Muscle of back (tissue), 11 donors: ENCODE measurements around the gene EPC2. TPM values are rescaled to one million over a fixed set of nuclear protein-coding genes. Genes with fewer than 3 reads are reported as not detected.
"Not testable (repeated sequence)": the region's sequence is repeated elsewhere in the genome, so short reads cannot be mapped to it uniquely, and the experiment has no call there.

Experiments used
- DNase-seq, 3 donors: peaks; one replicate each; pipeline versions ENCODE4 v3.0.0 to v3.0.0-alpha.2; 2013
- polyA plus RNA-seq, 10 donors: library from polyadenylated mRNA; unstranded; fragments of 120-200 nt; gene quantifications; one replicate each; pipeline ENCODE4 v1.2.1, GENCODE V29; 2013; ENCODE audit not compliant: insufficient read length in 10 of 10

The EPC2 gene
- polyA plus RNA-seq, 10 donors: 22.5 to 32.4 (median 27.2) TPM

DNA sequence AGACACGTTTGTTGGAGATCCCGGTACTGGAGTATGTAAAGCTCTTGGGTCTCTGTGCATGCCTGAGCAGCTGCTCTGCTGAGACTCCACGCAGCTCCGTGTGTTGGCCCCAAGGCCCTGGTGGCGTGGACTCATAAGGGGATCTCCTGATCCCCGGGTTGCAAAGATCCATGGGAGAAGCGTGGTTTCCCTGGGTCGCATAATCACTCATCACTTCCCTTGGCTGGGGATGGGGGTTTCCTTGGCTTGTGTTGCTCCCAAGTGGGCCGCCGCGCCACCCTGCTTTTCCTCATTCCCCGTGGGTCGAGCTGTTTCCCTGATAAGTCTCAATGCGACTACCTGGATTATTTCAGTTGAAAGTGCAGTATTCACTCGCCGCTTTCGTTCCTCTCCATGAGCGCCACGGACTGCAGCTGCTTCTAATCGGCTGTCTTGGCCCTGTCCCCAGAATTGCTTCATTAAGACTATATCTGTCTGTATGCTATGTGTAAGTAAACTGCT, 76.0 kb downstream of the EPC2 start:
- DNase-seq: peak; percentile 75 to 89 (median 76)

DNA sequence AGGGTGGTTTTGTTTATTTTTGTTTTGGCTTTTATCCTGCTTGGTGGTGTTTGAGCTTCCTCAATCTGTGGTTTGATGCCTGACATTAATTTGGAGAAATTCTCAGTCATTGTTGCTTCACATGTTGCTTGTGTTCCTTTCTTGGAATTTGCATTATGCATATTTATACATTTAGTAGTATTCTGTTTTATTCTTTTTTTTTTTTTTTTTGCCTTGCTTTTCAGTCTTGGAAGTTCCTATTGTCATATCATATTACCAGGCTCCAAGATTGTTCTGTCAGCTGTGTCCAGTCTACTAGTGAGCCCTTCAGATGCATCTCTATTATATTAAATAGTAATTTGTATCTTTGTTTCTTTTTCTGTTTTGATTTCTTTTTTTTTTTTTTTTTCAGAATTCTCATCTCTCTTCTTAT, 77.0 kb downstream of the EPC2 start:
- DNase-seq: peak in 2 of 3 donors; percentile 3 to 33

DNA sequence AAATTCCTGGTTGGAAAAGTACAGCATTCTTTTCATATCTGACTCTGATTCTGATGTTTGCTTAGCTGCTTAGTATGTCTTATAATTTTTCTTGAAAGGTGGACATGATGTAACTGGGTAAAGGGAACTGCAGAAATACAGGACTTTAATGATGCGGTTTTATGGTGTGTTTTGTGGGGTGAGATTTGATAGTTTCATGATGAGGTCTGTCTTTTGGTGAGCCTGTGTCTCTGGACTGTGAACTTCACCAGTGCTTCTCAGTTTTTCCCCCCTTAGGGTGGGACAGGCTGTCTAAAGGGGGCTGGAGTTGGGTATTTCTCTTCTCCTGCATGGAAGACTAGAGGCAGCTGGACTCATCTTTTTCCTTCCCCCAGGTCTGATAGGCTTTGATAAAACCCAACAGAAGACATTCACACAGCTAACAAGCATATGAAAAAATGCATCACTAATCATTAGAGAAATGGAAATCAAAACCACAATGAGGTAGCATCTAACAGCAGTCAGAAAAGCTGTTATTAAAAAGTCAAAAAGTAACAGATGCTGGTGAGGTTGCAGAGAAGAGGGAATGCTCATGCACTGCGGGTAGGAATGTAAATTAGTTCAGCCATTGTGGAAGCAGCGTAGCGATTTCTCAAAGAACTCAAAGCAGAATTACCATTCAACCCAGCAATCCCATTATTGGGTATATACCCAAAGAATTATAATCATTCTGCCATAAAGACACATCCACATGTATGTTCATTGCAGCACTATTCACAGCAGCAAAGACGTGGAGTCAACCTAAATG, 77.6 kb downstream of the EPC2 start:
- peak in 1 of 3 donors; percentile 3 for DNase-seq

DNA sequence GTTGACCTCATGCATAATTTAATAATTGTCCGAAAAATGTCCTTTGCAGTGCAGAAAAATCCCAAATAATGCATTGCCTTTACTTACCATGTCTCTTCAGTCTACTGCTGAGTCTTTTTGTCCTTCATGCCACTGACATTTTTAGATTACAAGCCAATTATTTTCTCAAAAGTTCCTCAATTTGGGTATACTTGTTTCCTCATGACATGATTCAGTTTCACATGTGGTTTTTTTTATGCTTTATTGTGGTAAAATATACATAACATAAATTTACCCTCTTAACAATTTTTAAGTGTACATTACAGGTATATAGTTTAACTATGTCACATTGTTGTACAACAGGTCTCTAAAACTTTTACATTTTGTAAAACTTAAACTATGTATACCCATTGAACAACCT, 81.0 kb downstream of the EPC2 start:
- no peak for DNase-seq

DNA sequence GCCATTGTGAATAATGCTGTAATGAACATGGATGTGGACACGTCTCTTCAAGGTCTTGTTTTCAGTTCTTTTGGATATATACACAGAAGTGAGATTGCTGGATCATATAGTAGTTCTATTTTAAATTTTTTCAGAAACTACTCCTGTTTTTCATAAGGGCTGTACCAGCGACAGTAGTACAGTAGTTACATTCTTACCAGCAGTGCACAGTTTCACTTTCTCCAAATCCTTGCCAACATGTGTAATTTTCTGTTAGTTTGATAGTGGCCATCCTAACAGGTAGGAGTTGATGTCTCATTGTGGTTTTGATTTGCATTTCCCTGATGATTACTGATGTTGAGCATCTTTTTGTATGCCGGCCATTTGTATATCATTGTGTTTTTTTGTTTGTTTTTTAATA, 81.7 kb downstream of the EPC2 start:
- no peak for DNase-seq

DNA sequence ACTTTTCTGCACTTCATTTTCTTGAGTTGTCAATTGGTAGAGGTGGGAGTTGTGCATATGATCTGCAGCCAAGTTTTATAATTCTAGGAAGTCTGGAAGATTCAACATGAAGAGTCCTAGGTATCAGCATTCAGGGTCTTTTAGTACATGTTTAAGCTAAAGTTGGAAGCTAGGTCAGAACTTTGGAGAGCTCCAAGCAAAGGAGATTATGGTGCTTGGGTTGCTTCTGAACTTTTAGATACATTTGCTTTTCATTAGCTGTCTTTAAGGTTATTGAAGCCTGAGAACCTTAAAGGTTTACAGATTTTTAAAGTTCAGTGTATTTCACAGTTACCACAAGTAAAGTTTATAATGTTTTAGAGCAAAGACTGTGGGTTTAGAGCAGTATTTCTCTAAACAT, 85.5 kb downstream of the EPC2 start:
- peak in 1 of 3 donors; percentile 8 for DNase-seq

DNA sequence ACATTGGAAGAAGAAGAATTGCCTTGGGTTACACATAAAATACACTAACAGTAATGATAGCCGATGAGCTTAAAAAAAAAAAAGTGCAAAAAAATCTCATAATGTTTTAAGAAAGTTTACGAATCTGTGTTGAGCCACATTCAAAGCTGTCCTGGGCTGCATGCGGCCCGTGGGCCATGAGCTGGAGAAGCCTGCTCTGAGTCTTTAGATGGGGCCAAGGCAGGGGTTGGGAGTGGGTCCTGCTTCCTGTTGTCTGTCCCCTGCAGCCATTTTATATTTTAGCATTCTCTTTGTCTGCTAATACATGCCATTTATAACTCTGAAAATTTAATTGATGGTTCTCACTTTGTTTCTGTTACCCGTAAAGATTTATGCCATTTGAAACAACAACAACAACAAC, 93.2 kb downstream of the EPC2 start:
- no peak for DNase-seq

DNA sequence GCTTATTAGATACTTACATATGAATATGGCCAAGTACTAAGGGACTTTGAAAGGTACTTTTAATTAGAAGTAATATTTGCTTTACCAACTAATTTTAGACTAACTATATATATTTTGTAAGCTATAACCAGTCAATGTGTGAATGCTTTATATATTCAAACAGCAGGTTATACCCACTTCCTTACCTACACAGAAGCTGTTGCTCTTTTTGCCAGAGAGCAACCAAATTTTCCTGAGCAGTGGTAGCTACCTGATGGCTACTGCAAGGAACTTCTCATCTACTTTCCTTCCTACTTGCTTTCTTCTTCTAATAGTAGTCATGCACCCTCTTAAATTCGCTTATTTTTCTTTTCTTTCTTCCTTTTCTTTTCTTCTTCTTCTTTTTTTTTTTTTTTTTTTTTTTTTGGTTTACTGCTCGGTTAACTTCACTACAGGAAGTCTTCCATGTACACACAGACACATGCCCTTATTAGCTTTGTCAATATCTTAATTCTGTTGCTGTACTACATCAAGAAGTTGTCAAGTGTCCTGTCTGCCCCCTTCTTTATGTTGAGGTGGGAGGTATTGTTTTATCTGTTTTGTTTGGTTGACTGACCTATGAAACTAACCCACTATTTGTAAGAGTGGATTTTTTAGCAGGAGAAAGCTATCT, 95.0 kb downstream of the EPC2 start:
- no peak for DNase-seq

DNA sequence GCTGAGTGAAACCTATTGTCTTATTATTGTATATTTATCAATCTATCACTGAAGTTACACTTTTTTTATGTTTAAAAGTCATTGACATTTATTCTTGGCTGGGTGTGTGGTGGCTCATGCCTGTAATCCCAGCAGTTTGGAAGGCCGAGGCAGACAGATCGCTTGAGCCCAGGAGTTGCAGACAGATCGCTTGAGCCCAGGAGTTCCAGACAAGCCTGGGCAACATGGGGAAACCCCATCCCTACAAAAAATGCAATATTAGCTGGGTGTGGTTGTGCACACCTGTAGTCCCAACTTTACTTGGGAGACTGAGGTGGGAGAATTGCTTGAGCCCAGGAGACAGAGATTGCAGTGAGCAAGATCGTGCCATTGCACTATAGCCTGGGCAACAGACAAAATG, 97.8 kb downstream of the EPC2 start:
- DNase-seq: no peak

DNA sequence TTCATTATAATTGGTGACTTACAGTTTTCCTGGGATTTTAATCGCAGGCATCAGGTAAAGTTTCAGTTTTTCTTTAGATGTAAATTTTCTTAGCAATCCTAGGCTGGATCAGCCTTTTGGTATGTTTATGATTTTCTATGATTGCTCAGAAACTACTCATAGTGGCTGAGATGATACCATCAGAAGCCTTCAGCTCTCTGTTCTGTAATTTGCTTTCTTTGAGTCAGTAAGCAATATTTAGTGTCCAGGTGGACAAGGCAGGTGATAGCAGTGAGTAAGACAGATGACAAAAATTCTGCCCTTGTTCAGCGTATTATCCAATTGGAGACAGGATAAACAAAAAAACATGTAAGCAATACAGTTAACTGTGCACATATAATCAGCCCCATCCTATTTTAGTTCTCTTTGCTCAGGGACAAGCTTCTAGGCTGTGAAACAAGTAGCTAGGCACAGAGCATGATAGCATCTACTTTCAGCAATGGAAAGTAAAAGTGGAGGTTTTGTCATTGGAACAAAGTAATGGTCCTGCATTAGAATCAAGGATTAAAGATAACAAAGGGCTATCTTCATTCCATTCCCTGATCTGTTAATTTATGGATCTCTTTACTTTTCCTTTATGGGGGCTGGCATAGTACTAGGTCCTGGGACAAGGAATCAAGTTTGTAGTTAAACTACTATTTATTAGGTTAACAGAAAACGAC, 100.8 kb downstream of the EPC2 start:
- DNase-seq: no peak

DNA sequence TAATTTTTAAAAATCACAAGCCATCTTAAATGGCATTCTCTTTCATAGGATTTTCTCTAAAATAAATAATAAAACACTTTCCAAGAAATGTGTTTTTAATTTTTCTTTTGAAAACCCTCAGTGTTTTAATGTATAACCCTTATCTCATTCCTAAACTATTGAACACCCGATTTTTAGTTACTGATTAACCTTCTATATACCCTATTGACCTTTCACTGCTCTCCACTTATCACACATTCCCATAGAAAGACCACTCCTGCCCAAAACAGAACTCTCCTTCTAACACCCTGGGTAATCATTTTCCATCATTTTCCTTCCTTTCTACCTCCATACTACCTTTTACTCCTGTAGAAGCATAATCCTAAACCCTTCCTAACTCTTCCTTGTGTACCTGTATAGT, 102.4 kb downstream of the EPC2 start:
- no peak for DNase-seq

DNA sequence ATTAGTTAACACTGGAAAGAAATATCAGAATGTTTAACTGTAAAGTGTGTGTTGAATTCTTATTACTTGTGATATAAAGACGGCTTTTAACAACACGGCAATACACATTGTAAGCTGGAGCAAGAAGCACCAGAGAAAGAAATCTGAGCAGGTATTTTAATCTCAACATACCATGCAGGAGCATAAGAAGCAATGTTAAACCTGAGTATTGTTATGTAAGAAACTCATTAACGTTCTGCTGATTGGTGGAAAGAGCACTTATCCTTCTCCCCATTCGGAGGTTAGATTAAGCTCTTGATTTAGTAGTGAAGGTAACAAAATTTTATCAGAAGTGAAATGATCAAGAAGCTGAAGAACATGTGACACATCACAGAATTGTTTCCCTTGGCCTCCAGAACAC, 107.4 kb downstream of the EPC2 start:
- no peak for DNase-seq

DNA sequence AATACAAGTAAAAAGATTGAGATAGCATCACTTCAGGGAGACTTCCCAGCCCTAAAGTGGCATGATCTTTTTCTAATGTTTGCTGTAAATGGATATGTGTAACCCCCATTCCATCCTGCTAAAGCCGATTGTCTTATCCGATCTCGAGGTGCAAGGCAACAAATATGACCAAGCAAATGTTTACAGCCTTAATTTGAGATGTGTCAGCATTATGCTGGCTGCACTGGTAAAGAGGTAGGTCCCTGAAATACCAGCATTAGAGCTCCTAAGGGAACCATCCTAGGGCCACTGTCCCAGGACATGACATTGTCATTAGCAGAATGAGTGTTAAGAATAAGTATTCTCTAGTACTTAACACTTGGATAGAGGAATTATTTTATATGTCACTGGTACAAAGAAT, 108.4 kb downstream of the EPC2 start:
- no peak for DNase-seq

DNA sequence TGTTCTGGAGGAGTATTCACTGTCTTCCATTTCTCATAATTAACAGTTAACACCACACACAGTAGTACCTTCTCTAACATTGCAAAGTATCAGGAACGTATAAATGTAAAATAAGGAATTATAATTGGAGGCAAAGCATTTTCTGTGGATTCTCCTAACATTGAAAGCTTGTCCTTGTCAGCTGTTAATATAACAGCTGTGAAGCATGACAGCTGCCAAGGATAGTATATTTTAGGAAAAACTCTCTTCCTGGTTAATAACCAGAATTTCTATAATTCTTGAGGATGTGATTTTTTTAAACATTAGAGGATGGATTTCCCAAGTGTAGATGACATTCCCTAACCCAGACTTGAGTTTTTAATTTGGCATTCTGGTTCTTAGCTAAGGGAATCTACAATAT, 110.3 kb downstream of the EPC2 start:
- DNase-seq: peak in 2 of 3 donors; percentile 7 to 26

DNA sequence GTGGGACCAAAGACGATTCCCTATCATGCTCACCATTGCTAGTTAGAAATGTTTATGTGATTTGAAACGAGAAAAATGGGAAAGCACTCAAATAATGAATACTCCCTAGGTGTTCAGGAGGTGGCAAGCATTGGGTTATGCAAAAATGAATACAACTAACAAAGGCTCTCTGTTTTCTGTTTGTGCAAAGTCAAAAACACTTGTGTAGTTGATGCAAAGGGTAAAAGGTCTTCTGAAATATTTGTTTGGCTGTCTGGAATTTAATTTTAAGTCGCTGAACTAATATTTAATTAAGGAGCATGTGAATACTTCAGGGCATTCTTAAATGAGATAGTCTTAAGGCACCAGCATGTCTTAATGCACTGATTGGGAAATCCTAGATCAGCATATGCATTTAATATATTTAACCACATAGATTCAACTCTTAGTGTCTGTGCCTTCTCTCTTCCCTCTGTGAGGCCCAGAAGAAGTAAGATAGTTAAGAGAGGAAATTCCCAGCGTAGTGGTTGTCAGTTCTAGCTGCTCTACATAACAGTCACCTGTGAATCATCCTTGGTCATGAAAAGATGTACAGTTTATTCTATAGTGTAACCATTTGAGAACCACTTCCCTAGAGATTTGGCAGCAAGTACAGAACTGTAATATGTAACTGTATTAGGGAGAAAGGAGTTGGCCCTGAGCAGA, 111.9 kb downstream of the EPC2 start:
- DNase-seq: peak in 1 of 3 donors; percentile 80

DNA sequence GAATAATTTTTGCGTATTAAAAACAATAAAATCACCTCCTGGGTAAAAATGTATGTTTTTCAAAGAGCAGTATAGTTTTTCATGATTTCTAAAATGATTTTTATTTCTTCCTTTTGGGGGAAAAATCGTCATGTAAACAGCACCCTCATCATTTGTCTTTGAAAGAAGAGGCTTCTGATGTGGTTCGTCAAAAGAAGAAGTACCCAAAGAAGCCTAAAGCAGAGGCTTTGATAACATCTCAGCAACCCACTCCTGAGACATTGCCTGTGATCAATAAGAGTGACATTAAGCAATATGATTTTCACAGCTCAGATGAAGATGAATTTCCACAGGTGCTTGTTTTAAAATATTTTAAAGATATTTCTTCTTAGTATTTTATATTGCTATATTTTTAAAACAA, 120.3 kb downstream of the EPC2 start:
- DNase-seq: no peak

DNA sequence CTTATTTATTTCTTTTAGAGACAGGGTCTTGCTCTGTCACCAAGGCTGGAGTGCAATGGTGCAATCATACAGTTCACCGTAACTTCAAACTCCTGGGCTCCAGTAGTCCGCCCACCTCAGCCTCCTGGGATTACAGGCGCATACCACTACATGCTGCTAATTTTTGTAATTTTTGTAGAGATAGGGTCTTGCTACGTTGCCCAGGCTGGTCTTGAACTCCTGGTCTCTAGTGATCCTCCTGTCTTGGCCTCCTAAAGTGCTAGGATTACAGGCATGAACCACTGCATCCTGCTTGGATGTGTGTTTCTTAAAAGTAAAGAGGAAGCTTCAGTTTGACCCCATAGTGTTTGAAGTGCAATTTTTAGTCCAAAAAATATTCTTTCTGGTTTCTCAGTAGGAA, 125.5 kb downstream of the EPC2 start:
- no peak for DNase-seq

DNA sequence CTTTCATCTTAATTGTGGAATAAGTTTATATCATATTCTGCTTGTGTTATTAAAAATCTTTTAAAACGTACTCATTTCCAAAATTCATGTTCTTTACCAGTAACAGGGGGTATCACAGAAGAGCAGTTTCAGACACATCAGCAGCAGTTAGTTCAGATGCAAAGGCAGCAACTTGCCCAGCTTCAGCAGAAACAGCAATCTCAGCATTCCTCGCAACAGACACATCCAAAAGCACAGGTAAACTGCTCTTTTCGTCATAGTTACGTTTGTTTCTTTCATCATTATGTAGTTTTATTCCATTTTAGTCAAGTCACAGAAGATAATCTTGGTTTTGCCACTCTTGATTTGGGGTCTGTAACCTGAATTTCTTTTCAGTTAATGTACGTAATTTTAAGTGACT, 137.0 kb downstream of the EPC2 start:
- DNase-seq: no peak

DNA sequence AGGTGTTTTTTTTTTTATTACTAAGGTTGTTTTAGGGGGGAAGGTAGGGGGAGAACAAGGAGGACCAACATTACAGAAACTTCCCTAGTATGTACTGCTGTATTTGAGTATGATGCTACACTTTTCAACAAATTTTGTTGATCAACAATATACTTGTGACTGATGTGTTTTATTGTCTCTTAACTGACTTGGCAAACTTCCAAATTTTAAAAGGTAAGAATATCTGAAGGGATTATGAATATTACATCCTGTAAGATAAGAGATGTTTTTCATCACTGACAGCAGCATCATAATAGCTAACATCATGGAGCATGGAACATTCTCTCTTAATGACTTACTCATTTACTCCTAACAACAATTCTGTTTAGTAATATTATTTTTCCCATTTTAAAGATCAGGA, 144.5 kb downstream of the EPC2 start:
- DNase-seq: no peak

DNA sequence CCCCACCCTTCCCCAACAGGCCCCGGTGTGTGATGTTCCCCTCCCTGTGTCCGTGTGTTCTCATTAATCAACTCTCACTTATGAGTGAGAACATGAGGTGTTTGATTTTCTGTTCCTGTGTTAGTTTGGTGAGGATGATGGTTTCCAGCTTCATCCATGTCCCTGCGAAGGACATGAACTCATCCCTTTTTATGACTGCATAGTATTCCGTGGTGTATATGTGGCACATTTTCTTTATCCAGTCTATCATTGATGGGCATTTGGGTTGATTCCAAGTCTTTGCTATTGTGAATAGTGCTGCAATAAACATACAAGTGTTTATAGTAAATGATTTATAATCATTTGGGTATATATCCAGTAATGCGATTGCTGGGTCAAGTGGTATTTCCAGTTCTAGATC, 145.6 kb downstream of the EPC2 start:
- DNase-seq: not testable (repeated sequence)

DNA sequence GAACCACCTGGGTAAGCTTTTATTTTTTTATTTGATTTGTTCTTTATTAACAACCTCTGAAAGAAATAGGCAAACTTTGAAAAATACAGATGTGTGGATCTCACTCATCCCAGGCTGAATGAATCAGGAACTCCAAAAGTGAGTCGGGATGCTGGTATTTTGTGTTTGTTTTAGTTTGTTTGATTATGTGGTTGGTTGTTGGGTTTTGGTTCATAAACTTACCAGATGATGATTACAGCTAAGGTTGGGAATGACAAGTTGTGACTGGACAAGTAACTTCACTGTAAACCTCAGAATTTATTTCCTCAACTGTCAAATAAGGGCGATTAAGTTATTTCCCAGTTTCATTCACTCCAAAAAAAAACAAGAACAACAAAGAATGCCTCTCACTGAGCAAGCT, 150.0 kb downstream of the EPC2 start:
- peak in 1 of 3 donors; percentile 25 for DNase-seq
